Measurements from ENCODE around the gene STAM2. TPM values are rescaled to one million over a fixed set of nuclear protein-coding genes. Genes with fewer than 3 reads are reported as not detected.
"Not testable (repeated sequence)": the region's sequence is repeated elsewhere in the genome, so short reads cannot be mapped to it uniquely, and the experiment has no call there.

Gene STAM2
- total RNA-seq, 1 experiment from 2014 or later: 14.2 TPM

- no peak for TF ChIP-seq CTCF (conservative IDR thresholded peaks at IDR 0.05)
- H2AFZ ChIP-seq (ENCODE audit: low read length): no peak overlapping the region
- H3T11ph ChIP-seq (ENCODE audit: low read length): no peak overlapping the region
- H2BK20ac ChIP-seq (ENCODE audit: low read depth, low read length, poor library complexity, severe bottlenecking): no peak overlapping the region
- H3K23ac ChIP-seq (ENCODE audit: insufficient read length, low read depth, low read length): no peak overlapping the region
- H3K9ac ChIP-seq (ENCODE audit: extremely low read depth, insufficient read length, low read length): no peak overlapping the region
- no peak overlapping the region for H2BK5ac ChIP-seq (ENCODE audit: insufficient read length, low read length)
- Mint-ChIP-seq H3K4me1 (peaks cover 4 to 5% of the 10 kb centered on the region in 2 experiments), H3K9me3 (peaks cover 4 to 16% of the 10 kb centered on the region in 2 experiments), H3K27ac (no peak overlapping the region), H3K36me3 (ENCODE audit: insufficient read depth in 1 of 3, low read depth in 3 of 3) (peaks cover 6 to 18% (median 12%) of the 10 kb centered on the region in 3 experiments), H3K27me3 (ENCODE audit: low read depth) (peaks cover 2% of the 10 kb centered on the region; the same call in 1 of the 2 replicates), H3K4me3 (no peak overlapping the region; a peak in 1 of 5 replicates)
- no peaks in the 10 kb centered on the region for H3K9me3 ChIP-seq (ENCODE audit: control insufficient read depth, low read depth, low read length)
- no peaks in the 10 kb centered on the region for H3K79me2 ChIP-seq (ENCODE audit: insufficient read depth, low read length)
- no peak overlapping the region for H2BK120ac ChIP-seq (ENCODE audit: low read depth, low read length, poor library complexity, severe bottlenecking)
- no peak for DNase-seq
- no peak overlapping the region for H3K4me2 ChIP-seq (ENCODE audit: insufficient read depth, insufficient read length, low read length)
- H2BK12ac ChIP-seq (ENCODE audit: insufficient read length, low read depth, low read length): no peak overlapping the region
- H3K18ac ChIP-seq (ENCODE audit: insufficient read length, low read depth, low read length): no peak overlapping the region
- H4K8ac ChIP-seq (replicated peaks; ENCODE audit: insufficient read length, low read depth, low read length): no peak overlapping the region
- no peaks in the 10 kb centered on the region for H4K20me1 ChIP-seq (ENCODE audit: control insufficient read depth, insufficient read depth, insufficient read length)
- H3K23me2 ChIP-seq (ENCODE audit: insufficient read length, low read depth, low read length, poor library complexity, severe bottlenecking): no peaks in the 10 kb centered on the region
- H4K91ac ChIP-seq (ENCODE audit: insufficient read length, low read depth, low read length): no peak overlapping the region
- H3K56ac ChIP-seq (ENCODE audit: insufficient read length, low read depth, low read length): no peak overlapping the region
- H3K14ac ChIP-seq (ENCODE audit: insufficient read depth, low read length): no peak overlapping the region
- H3K27ac ChIP-seq (ENCODE audit: insufficient read length, low read depth, low read length): no peak overlapping the region
- no peak overlapping the region for H2BK15ac ChIP-seq (ENCODE audit: low read depth, low read length)
- no peak overlapping the region for H2AK5ac ChIP-seq (ENCODE audit: insufficient read length, low read length)
- no peaks in the 10 kb centered on the region for H3K79me1 ChIP-seq (ENCODE audit: insufficient read depth, low read depth, low read length, poor library complexity, severe bottlenecking)
- no peaks in the 10 kb centered on the region for H3K27me3 ChIP-seq (ENCODE audit: insufficient read depth, low read length)
- no CpG with 5 or more reads among the region's 7 CpGs for WGBS (ENCODE audit: extremely low coverage, insufficient read length, low lambda C conversion rate)
- no peaks in the 10 kb centered on the region for H3K4me1 ChIP-seq (ENCODE audit: insufficient read depth, low read length)
- no peak overlapping the region for H3K4ac ChIP-seq (ENCODE audit: low read depth, low read length)
- no peak overlapping the region for H4K5ac ChIP-seq (ENCODE audit: insufficient read length, low read depth, low read length)
These were observed 10.3 kb downstream of the STAM2 start for GRCh38 chr2:152165306-152165705.

- no CpG with 5 or more reads among the region's 5 CpGs for WGBS (ENCODE audit: extremely low coverage, insufficient read length, low lambda C conversion rate)
- H3K27ac Mint-ChIP-seq: peak overlapping the region in 1 of 3 experiments; percentile 34; a peak in 1 of 7 replicates
- H3K79me2 ChIP-seq (ENCODE audit: insufficient read depth, low read length); H3K27ac ChIP-seq (ENCODE audit: insufficient read length, low read depth, low read length); H3K27me3 Mint-ChIP-seq (ENCODE audit: low read depth); H3K4me3 Mint-ChIP-seq; DNase-seq; H2AK5ac ChIP-seq (ENCODE audit: insufficient read length, low read length); H3K27me3 ChIP-seq (ENCODE audit: insufficient read depth, low read length); H4K91ac ChIP-seq (ENCODE audit: insufficient read length, low read depth, low read length); H3K4ac ChIP-seq (ENCODE audit: low read depth, low read length); H3K14ac ChIP-seq (ENCODE audit: insufficient read depth, low read length); H2BK12ac ChIP-seq (ENCODE audit: insufficient read length, low read depth, low read length); H3K9ac ChIP-seq (ENCODE audit: extremely low read depth, insufficient read length, low read length); H4K20me1 ChIP-seq (ENCODE audit: control insufficient read depth, insufficient read depth, insufficient read length); H2BK5ac ChIP-seq (ENCODE audit: insufficient read length, low read length); H4K5ac ChIP-seq (ENCODE audit: insufficient read length, low read depth, low read length); H2BK15ac ChIP-seq (ENCODE audit: low read depth, low read length); H3K4me1 ChIP-seq (ENCODE audit: insufficient read depth, low read length); H3K79me1 ChIP-seq (ENCODE audit: insufficient read depth, low read depth, low read length, poor library complexity, severe bottlenecking); H2AFZ ChIP-seq (ENCODE audit: low read length); H3K4me2 ChIP-seq (ENCODE audit: insufficient read depth, insufficient read length, low read length); H2BK20ac ChIP-seq (ENCODE audit: low read depth, low read length, poor library complexity, severe bottlenecking); H3K4me1 Mint-ChIP-seq; H3T11ph ChIP-seq (ENCODE audit: low read length); H3K9me3 ChIP-seq (ENCODE audit: control insufficient read depth, low read depth, low read length); H3K23ac ChIP-seq (ENCODE audit: insufficient read length, low read depth, low read length); H2BK120ac ChIP-seq (ENCODE audit: low read depth, low read length, poor library complexity, severe bottlenecking); H3K18ac ChIP-seq (ENCODE audit: insufficient read length, low read depth, low read length); H3K23me2 ChIP-seq (ENCODE audit: insufficient read length, low read depth, low read length, poor library complexity, severe bottlenecking); H4K8ac ChIP-seq (replicated peaks; ENCODE audit: insufficient read length, low read depth, low read length); H3K56ac ChIP-seq (ENCODE audit: insufficient read length, low read depth, low read length): not testable (repeated sequence)
- H3K9me3 Mint-ChIP-seq: peaks cover 15 to 23% of the 10 kb centered on the region in 2 experiments
- peaks cover 14 to 28% (median 22%) of the 10 kb centered on the region in 3 experiments for H3K36me3 Mint-ChIP-seq (ENCODE audit: insufficient read depth in 1 of 3, low read depth in 3 of 3)
These were observed 11.9 kb downstream of the STAM2 start for GRCh38 chr2:152163669-152164068.

All from H9 (cell line).